Testis (tissue), 3 donors: ENCODE data around the gene HYPK. TPM values are rescaled to one million over a fixed set of nuclear protein-coding genes. Genes with fewer than 3 reads are reported as not detected.

ENCODE experiments used
- DNase-seq: peaks from one replicate; pipeline ENCODE4 v3.0.0-alpha.2; 2019
- H3K27ac ChIP-seq, 2 donors: fragments of 200-600 bp; sonication (generic); one replicate each; pipeline ENCODE4 v1.5.1; 2019
- H3K27me3 ChIP-seq: fragments of 200-600 bp; sonication (generic); one replicate; pipeline ENCODE4 v1.5.1; 2019
- H3K36me3 ChIP-seq: fragments of 200-600 bp; sonication (generic); one replicate; pipeline ENCODE4 v1.5.1; 2017; ENCODE audit warnings: low read depth; ENCODE audit errors: missing control alignments
- H3K4me1 ChIP-seq: fragments of 200-600 bp; sonication (generic); one replicate; pipeline ENCODE4 v1.5.1; 2019
- H3K4me3 ChIP-seq, 2 donors: fragments of 200-600 bp; sonication (generic); one replicate each; pipeline ENCODE4 v1.5.1; 2017 to 2019
- H3K9me3 ChIP-seq: fragments of 200-600 bp; sonication (generic); one replicate; pipeline ENCODE4 v1.5.1; 2017
- CTCF ChIP-seq, 3 experiments: fragments of 450-650 bp in 2 of 3; fragments of 200-600 bp in 1 of 3; sonication (generic) in 1 of 3; IDR thresholded peaks; one replicate each; pipeline ENCODE4 v1.5.1; 2016 to 2019; ENCODE audit warnings: antibody characterized with exemption in 3 of 3, mild to moderate bottlenecking in 2 of 3, moderate library complexity in 1 of 3
- POLR2A ChIP-seq: fragments of 450-650 bp; IDR thresholded peaks from one replicate; pipeline ENCODE4 v1.6.1; 2017; ENCODE audit warnings: antibody characterized with exemption, mild to moderate bottlenecking, moderate library complexity
- WGBS, 2 donors: methylation state at CpG; one replicate each; pipeline ENCODE4 v1.1.5; 2018; 5-methylcytosine and 5-hydroxymethylcytosine counted together
- intact Hi-C: fragments of 100-400 bp; cut with DNase I; formaldehyde crosslinking; loops from one replicate; pipeline ENCODE4 v1.15.1; 2023; ENCODE audit warnings: low total_unique reads
- polyA plus RNA-seq: library from polyadenylated mRNA; stranded (reverse); fragments of 350-450 nt; fragmentation: Illumina TruSeq; extraction: RNeasy Lipid Tissue Mini Kit (QIAGEN cat#74804); gene quantifications from one replicate; pipeline ENCODE4 v1.2.3, GENCODE V29; 2014; ENCODE audit warnings: low read depth, low replicate concordance; ENCODE audit not compliant: insufficient read depth
- total RNA-seq, 2 donors: library from RNA; depleted of rRNA; stranded (reverse); fragments of >200 nt; gene quantifications; one replicate each; pipeline ENCODE4 v1.2.3, GENCODE V29; 2016

Gene HYPK
- total and polyA plus RNA-seq, 3 donors from 2014 or later = 9.6 to 35.7 (median 15.4) TPM

GRCh38 chr15:43794269-43795037, 5.9 kb upstream of the HYPK start:
- Histone ChIP-seq H3K4me3 (no peak overlapping the region), H3K4me1 (peaks cover 34% of the 10 kb centered on the region), H3K36me3 (no peaks in the 10 kb centered on the region)

GRCh38 chr15:43795197-43795596, 5.2 kb upstream of the HYPK start:
- Histone ChIP-seq H3K36me3 (no peaks in the 10 kb centered on the region), H3K9me3 (no peaks in the 10 kb centered on the region), H3K27me3 (no peaks in the 10 kb centered on the region), H3K4me3 (no peak overlapping the region), H3K4me1 (peaks cover 41% of the 10 kb centered on the region), H3K27ac (peak overlapping the region in 1 of 2 donors; percentile 99)
- no peak for TF ChIP-seq POLR2A
- no peak for TF ChIP-seq CTCF (IDR thresholded peaks at IDR 0.05)
- intact Hi-C loops = no loop called here
- 86 to 92% methylated on average over 2 of the region's 2 CpGs for WGBS, 2 donors
- DNase-seq = no peak

More at GRCh38 chr15:43794269-43795037, 5.9 kb upstream of the HYPK start:
- intact Hi-C loops = no loop called here
- 61 to 76% methylated on average over 8 to 9 of the region's 9 CpGs for WGBS, 2 donors
- TF ChIP-seq POLR2A (no peak), CTCF (IDR thresholded peaks at IDR 0.05) (no peak)
- Histone ChIP-seq H3K9me3 (no peaks in the 10 kb centered on the region), H3K27ac (peak overlapping the region in 1 of 2 donors; percentile 99), H3K27me3 (no peaks in the 10 kb centered on the region)
- DNase-seq = no peak

- no peaks in the 10 kb centered on the region for H3K36me3 ChIP-seq
- peaks cover 41% of the 10 kb centered on the region for H3K4me1 ChIP-seq
- no peak for DNase-seq
- no peak overlapping the region for H3K27ac ChIP-seq
- intact Hi-C loops = no loop called here
- TF ChIP-seq POLR2A (no peak), CTCF (IDR thresholded peaks at IDR 0.05) (no peak)
- H3K27me3 ChIP-seq = no peaks in the 10 kb centered on the region
- H3K4me3 ChIP-seq = no peak overlapping the region
- no peaks in the 10 kb centered on the region for H3K9me3 ChIP-seq
These were observed 4.4 kb upstream of the HYPK start for GRCh38 chr15:43795997-43796396.

- H3K27ac ChIP-seq = no peak overlapping the region
These were observed 3.8 kb upstream of the HYPK start for GRCh38 chr15:43796566-43796965.

More at GRCh38 chr15:43796566-43796965, 3.8 kb upstream of the HYPK start:
- intact Hi-C loops = no loop called here
- no peak for TF ChIP-seq CTCF (IDR thresholded peaks at IDR 0.05)
- no peak for TF ChIP-seq POLR2A
- Histone ChIP-seq H3K27me3 (no peaks in the 10 kb centered on the region), H3K36me3 (no peaks in the 10 kb centered on the region), H3K4me1 (peaks cover 41% of the 10 kb centered on the region), H3K9me3 (no peaks in the 10 kb centered on the region), H3K4me3 (no peak overlapping the region)
- WGBS, 2 donors = 82 to 83% methylated on average over 3 of the region's 3 CpGs
- no peak for DNase-seq
